ENCODE results near the gene ONECUT3. TPM values are rescaled to one million over a fixed set of nuclear protein-coding genes. Genes with fewer than 3 reads are reported as not detected.
"Not testable (repeated sequence)": the region's sequence is repeated elsewhere in the genome, so short reads cannot be mapped to it uniquely, and the experiment has no call there.

Gene ONECUT3
- total RNA-seq, 1 donor from 2014 or later = not detected

- no peak for DNase-seq (ENCODE audit: low read depth in 2 of 2)
These were observed 2.3 kb downstream of the ONECUT3 start for GRCh38 chr19:1755467-1756171.

GRCh38 chr19:1756264-1756663 lies 3.0 kb downstream of the ONECUT3 start:
- no peak for DNase-seq (ENCODE audit: low read depth in 2 of 2)

- DNase-seq (ENCODE audit: low read depth in 2 of 2) = no peak
These were observed 3.6 kb downstream of the ONECUT3 start for GRCh38 chr19:1756705-1757465.

GRCh38 chr19:1757468-1758230 lies 4.3 kb downstream of the ONECUT3 start:
- DNase-seq (ENCODE audit: low read depth in 2 of 2) = no peak

DNA sequence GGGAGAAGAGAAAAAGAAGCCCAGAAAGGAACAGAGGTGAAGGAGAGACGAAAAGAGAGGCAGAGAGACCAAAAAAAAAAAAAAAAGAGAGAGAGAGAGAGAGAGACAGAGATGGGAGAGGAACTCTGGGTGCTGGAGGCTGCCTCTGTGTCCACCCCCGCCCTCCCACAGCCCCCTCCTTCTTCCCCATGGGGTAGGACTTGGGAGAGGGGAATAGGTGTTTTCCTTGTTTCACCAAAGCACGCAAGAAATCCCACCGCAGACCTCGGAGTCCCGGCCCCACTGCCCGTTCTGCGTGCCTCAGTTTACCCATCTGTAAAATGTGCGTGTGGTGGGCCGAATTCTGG lies 4.9 kb downstream of the ONECUT3 start:
- no peak for DNase-seq (ENCODE audit: low read depth in 2 of 2)

DNA sequence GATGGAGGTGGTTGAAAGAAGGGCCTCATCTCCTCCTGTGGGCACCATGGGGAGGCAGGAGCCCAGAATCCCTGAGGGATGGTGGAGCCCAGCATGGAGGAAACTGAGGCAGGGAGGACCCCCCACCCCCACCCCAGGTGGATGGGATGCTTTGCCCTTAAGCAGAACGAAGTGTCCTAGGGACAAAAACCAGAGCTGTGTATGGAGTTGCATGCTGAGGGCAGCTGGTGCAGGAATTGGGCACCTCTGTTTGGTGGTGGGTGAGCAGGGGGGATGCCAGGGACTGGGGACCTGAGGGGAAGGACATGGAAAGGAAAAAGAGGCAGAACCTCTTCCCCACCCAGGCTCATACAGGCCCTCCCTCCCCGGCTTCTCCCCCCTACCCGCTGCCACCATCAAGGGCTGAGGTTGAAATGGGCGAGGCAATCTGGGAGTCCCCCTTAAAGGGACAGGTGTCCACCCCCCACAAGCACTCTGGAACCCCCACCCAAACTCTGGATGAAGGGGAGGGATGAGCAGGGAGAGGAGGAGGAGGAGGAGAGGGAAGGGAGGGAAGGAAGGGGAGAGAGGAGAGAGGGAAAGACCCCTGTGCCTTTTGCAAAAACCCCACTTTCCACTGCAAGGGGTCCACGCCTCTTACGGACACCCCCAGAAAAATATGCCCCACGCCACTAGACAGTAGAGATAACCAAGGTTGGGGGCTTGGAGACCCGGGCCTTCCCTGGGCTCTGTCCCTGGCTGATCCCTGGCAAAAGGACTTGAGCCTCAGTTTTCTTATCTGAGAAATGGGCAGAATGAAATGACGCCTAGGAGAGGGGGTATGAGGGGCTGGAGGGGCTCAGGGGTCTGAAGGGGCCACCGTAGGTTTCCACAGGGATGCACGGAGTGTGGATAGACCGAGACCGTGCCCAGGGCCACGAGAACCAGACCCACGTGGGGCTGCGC lies 5.9 kb downstream of the ONECUT3 start:
- DNase-seq (ENCODE audit: low read depth in 2 of 2) = no peak

- DNase-seq (ENCODE audit: low read depth in 2 of 2) = no peak
These were observed 6.7 kb downstream of the ONECUT3 start for GRCh38 chr19:1760020-1760419.

DNA sequence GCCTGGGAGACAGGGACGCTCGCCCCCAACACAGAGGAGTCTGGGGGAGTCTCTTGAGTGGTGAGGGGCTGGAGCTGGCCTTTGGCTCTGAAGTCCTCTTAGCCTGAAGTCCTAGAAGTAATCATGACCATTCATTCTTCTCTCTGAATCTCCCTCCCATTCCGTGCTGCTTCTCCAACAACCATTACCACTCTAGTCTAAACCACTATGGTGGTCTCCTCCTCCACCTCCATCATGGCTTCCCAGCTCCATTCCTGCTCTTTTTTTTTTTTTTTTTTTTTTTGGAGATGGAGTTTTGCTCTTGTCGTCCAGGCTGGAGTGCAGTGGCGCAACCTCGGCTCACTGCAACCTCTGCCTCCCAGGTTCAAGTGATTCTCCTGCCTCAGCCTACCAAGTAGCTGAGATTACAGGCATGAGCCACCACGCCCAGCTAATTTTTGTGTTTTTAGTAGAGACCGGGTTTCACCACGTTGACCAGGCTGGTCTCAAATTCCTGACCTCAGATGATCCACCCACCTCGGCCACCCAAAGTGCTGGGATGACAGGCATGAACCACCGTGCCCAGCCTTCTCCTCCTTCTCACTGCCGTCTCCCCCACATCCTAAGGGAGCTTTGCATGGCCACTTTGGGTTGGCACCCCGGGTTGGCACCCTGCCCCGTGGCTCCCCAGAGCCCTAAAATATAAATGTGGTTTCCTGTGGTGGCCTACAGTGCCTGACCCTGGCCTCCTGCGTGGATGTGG lies 7.7 kb downstream of the ONECUT3 start:
- DNase-seq (ENCODE audit: low read depth in 2 of 2) = not testable (repeated sequence)

DNA sequence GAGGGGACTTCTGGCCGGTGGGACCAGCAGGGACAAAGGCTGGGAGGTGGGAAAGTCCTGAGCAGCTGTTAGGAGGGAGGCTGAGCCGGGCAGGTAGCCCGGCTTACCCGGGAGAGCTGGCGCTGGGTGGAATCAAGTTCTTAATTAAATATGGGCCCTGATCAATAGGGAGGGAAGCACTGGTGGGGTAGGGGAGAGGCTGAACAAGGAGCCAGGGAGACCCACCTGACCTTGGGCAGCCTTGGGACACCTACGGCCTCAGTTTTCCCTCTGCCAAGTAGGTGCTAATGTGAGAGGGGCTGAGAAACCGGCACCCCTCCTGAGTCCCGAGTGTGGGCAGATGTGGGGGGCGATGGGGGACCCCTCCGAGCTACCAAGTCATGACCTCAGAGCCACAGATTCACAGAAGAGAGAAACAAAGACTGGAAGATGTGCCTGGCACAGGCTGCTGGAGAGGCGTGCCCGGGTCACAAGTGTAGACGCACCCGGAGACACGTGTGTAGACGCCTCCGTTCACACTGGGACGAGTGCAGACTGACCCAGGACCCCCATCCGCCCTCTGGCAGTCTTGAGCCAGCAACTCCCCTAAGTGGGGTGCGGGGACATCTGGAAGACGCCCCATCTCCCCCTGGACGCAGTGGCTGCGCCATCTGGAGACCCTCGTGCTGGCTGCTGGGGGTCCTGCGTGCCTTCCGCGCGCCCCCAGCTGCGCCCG lies 8.4 kb downstream of the ONECUT3 start:
- DNase-seq (ENCODE audit: low read depth in 2 of 2) = no peak

- DNase-seq (ENCODE audit: low read depth in 2 of 2) = no peak
These were observed 9.2 kb downstream of the ONECUT3 start for GRCh38 chr19:1762243-1763117.

- no peak for DNase-seq (ENCODE audit: low read depth in 2 of 2)
These were observed 10.6 kb downstream of the ONECUT3 start for GRCh38 chr19:1763648-1764639.

GRCh38 chr19:1764729-1765128 lies 11.4 kb downstream of the ONECUT3 start:
- no peak for DNase-seq (ENCODE audit: low read depth in 2 of 2)

- no peak for DNase-seq (ENCODE audit: low read depth in 2 of 2)
These were observed 12.1 kb downstream of the ONECUT3 start for GRCh38 chr19:1765232-1765903.

GRCh38 chr19:1765904-1766799 lies 12.8 kb downstream of the ONECUT3 start:
- no peak for DNase-seq (ENCODE audit: low read depth in 2 of 2)

DNA sequence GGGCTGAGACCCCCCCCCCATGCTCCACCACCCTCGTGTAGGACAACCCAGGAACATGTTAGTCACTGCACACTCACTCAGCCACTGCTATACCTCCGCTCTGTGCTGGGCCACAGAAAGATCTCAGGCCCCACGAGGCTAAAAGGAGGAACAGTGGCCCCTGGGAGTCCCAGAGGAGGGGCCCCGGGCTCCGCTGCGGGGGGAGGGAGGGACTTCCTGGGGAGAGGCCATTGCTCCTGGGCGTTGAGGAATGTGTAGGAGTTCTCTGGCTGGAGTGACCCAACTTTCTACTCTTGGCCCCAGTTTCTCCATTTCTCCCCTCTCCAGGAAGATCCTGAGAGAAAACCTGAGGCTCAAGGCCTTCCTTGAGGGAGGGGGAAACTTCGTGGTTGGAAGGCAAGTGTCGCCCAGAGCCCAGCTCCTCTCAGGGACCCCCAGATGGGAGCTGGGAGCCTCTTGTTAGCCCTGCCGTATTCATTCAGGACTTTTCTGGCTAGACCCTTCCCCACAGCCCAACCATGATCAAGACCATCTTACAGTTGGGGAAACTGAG lies 13.6 kb downstream of the ONECUT3 start:
- no peak for DNase-seq (ENCODE audit: low read depth in 2 of 2)

GRCh38 chr19:1767464-1767933 lies 14.2 kb downstream of the ONECUT3 start:
- peak in 1 of 2 donors; percentile 22 for DNase-seq (ENCODE audit: low read depth in 2 of 2)
